22Rv1 (cell line): ENCODE data around the gene BTBD1.

Experiments
- ZFX ChIP-seq: fragments of 450-650 bp; IDR thresholded peaks from 2 replicates; pipeline ENCODE4 v1.6.1; 2017; ENCODE audit warnings: antibody characterized with exemption, borderline replicate concordance
- TF ChIP-seq, protein P1 (sequence below): fragments of 450-650 bp; IDR thresholded peaks from 2 replicates; pipeline ENCODE4 v1.5.1; 2017; ENCODE audit warnings: mild to moderate bottlenecking

DNA sequence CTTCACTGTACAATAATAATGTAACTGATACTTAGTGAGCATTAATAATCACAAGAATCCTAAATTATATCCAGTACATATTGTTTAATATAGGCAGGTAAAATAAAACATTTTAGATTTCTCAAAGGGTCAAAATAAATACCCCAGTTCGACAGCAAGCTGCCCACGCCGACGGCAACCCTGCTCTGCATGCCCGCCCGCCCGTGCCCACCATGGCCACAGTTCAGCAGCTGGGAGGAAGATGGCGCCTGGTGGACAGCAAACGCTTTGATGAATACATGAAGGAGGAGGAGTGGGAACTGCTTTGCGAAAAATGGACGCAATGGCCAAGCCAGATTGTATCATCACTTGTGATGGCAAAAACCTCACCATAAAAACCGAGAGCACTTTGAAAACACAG lies 22.9 kb downstream of the BTBD1 start:
- TF ChIP-seq, protein P1, sequence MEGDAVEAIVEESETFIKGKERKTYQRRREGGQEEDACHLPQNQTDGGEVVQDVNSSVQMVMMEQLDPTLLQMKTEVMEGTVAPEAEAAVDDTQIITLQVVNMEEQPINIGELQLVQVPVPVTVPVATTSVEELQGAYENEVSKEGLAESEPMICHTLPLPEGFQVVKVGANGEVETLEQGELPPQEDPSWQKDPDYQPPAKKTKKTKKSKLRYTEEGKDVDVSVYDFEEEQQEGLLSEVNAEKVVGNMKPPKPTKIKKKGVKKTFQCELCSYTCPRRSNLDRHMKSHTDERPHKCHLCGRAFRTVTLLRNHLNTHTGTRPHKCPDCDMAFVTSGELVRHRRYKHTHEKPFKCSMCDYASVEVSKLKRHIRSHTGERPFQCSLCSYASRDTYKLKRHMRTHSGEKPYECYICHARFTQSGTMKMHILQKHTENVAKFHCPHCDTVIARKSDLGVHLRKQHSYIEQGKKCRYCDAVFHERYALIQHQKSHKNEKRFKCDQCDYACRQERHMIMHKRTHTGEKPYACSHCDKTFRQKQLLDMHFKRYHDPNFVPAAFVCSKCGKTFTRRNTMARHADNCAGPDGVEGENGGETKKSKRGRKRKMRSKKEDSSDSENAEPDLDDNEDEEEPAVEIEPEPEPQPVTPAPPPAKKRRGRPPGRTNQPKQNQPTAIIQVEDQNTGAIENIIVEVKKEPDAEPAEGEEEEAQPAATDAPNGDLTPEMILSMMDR: no peak
- no peak for TF ChIP-seq ZFX
